ENCODE results near the gene FLT1. TPM values are rescaled to one million over a fixed set of nuclear protein-coding genes. Genes with fewer than 3 reads are reported as not detected.

The FLT1 gene
- total and polyA plus RNA-seq, 2 experiments from 2014 or later = 7.5 to 14.8 TPM

DNA sequence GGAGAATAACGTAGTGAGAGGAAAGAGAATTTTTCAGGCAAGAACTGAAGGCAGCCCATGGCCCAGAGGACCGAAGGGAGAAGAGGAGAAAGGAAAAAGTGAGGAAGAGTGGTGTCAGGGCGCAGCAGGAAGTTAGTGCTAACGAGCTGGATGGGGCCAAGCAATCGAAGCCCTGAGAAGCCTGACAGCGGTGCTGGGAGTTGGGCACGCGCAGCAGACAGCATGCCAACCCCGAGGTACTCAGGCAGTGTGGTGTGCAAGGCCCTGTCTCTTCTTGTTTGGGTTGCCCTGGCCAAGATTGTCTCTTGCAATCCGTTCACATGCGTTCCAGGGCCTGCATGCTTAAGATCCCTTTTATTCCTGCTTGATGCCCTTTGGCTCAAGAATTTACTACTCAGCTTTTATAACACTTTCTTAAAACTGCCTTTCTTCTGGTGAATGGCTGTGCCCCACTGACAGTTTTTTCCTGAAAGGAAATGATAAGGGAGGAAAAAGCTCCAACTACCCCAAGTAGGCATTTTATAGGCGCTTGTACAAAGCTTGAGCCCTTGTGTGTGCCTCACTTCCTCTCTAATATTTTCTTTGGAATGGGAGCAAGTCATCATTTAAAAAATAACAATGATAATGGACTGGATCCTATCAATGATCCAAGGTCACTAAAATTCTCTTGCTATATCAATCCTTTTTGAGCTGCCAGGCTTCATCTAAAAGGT is 115.4 kb downstream of the FLT1 start:
- TF ChIP-seq, protein P1, sequence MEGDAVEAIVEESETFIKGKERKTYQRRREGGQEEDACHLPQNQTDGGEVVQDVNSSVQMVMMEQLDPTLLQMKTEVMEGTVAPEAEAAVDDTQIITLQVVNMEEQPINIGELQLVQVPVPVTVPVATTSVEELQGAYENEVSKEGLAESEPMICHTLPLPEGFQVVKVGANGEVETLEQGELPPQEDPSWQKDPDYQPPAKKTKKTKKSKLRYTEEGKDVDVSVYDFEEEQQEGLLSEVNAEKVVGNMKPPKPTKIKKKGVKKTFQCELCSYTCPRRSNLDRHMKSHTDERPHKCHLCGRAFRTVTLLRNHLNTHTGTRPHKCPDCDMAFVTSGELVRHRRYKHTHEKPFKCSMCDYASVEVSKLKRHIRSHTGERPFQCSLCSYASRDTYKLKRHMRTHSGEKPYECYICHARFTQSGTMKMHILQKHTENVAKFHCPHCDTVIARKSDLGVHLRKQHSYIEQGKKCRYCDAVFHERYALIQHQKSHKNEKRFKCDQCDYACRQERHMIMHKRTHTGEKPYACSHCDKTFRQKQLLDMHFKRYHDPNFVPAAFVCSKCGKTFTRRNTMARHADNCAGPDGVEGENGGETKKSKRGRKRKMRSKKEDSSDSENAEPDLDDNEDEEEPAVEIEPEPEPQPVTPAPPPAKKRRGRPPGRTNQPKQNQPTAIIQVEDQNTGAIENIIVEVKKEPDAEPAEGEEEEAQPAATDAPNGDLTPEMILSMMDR (IDR thresholded peaks at IDR 0.05; ENCODE audit: low read depth, low read length) = no peak
- H3K27ac ChIP-seq = no peak overlapping the region
- H3K27me3 ChIP-seq = no peaks in the 10 kb centered on the region
- no peaks in the 10 kb centered on the region for H3K36me3 ChIP-seq
- H3K9me3 ChIP-seq (ENCODE audit: low read depth) = no peaks in the 10 kb centered on the region
- H3K4me1 ChIP-seq (ENCODE audit: low read depth) = peaks cover 26% of the 10 kb centered on the region
- DNase-seq (ENCODE audit: low read depth in 1 of 2, low spot score in 1 of 2) = no peak
- no peak overlapping the region for H3K4me3 ChIP-seq

DNA sequence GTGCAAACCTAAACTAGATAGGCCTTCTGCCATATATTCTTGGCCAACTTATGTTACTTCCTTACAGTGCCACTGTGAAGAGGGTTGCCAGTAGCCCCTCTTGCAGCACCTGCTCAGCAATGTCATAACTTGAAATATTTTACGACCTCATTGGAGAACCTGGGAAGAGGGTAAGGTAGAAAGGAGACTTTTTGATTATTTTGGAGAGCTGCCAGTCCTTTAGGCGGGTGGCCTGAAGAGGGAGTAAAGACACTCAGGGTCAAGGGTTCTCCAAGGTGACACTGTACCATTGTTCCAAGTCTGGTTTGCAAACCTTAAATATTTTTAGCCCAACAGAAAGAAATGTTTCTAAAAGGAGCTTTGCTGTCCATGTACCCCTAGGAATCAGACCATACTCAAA is 118.3 kb downstream of the FLT1 start:
- TF ChIP-seq, protein P1 (IDR thresholded peaks at IDR 0.05; ENCODE audit: low read depth, low read length) = no peak
- H3K27ac ChIP-seq = peak overlapping the region; percentile 1
- H3K4me1 ChIP-seq (ENCODE audit: low read depth) = peaks cover 24% of the 10 kb centered on the region
- no peaks in the 10 kb centered on the region for H3K27me3 ChIP-seq
- H3K36me3 ChIP-seq = no peaks in the 10 kb centered on the region
- peak in 1 of 2 donors; percentile 64 for DNase-seq (ENCODE audit: low read depth in 1 of 2, low spot score in 1 of 2)
- no peak overlapping the region for H3K4me3 ChIP-seq
- no peaks in the 10 kb centered on the region for H3K9me3 ChIP-seq (ENCODE audit: low read depth)

DNA sequence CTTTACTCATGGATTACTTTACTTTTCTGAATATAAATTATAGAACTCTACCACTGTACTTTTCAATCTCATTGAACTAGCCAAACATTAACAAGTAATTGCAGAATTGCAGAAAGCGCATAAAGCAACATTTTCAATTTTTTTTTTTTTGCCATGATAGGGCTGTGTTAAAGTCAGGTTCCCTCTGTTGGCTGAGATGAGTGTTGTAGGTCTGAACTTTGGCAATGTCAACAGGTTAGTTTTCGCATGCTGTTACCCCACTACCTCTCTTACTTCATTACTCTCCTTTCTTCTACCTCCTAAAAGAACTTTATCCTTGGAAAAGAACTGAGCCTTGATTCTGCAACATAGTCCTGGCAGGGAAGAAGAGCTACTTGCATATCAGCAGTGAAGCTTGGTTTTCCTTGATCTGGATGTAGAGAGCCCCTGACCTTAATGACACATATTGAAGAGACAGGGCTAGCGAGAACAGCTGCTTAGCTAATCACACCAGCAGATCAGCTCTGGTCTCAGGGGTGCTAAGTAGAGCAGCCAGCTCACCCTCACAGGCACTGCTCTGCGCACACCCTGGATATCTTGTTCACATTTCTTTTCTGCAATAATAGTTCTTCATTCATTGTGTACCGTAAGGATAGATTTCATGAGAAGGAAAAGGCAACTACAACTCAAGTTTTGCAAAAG is 119.5 kb downstream of the FLT1 start:
- H3K4me3 ChIP-seq = no peak overlapping the region
- peaks cover 24% of the 10 kb centered on the region for H3K4me1 ChIP-seq (ENCODE audit: low read depth)
- DNase-seq (ENCODE audit: low read depth in 1 of 2, low spot score in 1 of 2) = peak in 1 of 2 donors; percentile 28
- TF ChIP-seq, protein P1 (IDR thresholded peaks at IDR 0.05; ENCODE audit: low read depth, low read length) = no peak
- no peaks in the 10 kb centered on the region for H3K9me3 ChIP-seq (ENCODE audit: low read depth)
- no peaks in the 10 kb centered on the region for H3K36me3 ChIP-seq
- H3K27ac ChIP-seq = no peak overlapping the region
- H3K27me3 ChIP-seq = no peaks in the 10 kb centered on the region

DNA sequence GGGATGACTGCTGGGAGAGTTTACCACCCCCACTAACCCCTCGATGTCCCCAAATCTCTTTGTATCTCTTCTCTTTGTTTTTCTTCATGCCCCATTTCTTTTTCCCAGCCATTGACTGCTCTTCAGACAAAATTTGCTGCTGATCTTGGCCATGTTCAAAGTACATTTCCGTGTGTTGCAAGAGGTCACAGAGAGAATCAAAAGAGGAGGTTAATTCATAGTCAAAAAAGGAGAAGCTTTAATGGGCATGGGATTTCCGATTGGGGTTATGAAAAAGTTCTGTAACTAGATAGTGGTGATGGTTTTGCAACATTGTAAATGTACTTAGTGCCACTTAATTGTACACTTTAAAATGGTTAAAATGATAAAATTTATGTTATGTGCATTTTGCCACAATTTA is 121.1 kb downstream of the FLT1 start:
- Histone ChIP-seq H3K4me3 (no peak overlapping the region), H3K9me3 (ENCODE audit: low read depth) (no peaks in the 10 kb centered on the region), H3K36me3 (no peaks in the 10 kb centered on the region), H3K27ac (no peak overlapping the region), H3K27me3 (no peaks in the 10 kb centered on the region), H3K4me1 (ENCODE audit: low read depth) (peaks cover 24% of the 10 kb centered on the region)
- TF ChIP-seq, protein P1 (IDR thresholded peaks at IDR 0.05; ENCODE audit: low read depth, low read length) = no peak
- DNase-seq (ENCODE audit: low read depth in 1 of 2, low spot score in 1 of 2) = no peak

DNA sequence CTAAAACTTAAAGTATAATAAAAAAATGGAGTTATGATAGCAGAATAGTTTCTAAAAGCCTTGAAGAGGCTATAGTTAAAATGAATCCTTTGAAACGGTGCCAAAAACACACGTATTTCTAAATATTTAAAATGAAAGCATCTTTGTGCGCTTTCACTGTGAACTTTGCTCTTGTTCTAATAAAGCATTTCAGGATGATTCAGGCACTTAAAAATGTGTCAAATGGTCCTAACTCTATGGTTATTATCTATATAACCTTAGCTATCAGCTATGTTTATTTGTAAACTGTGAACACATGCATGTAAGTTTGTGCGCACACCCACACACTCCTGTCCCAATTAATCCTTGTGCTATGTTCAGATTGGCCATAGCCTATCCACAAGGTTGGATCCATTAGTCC is 124.5 kb downstream of the FLT1 start:
- TF ChIP-seq, protein P1 (IDR thresholded peaks at IDR 0.05; ENCODE audit: low read depth, low read length) = no peak
- Histone ChIP-seq H3K36me3 (no peaks in the 10 kb centered on the region), H3K27ac (no peak overlapping the region), H3K9me3 (ENCODE audit: low read depth) (no peaks in the 10 kb centered on the region), H3K4me3 (no peak overlapping the region), H3K27me3 (no peaks in the 10 kb centered on the region), H3K4me1 (ENCODE audit: low read depth) (peaks cover 7% of the 10 kb centered on the region)
- no peak for DNase-seq (ENCODE audit: low read depth in 1 of 2, low spot score in 1 of 2)

All from cardiac muscle cell (in vitro differentiated cells and primary cell).